AML-193 (cell line): Measurements from ENCODE around the gene CHD1.

Experiments
- DNase-seq, 2 experiments: peaks; one replicate each; lab custom pipeline; 2025; lab: John Stamatoyannopoulos, UW

Gene CHD1

DNA sequence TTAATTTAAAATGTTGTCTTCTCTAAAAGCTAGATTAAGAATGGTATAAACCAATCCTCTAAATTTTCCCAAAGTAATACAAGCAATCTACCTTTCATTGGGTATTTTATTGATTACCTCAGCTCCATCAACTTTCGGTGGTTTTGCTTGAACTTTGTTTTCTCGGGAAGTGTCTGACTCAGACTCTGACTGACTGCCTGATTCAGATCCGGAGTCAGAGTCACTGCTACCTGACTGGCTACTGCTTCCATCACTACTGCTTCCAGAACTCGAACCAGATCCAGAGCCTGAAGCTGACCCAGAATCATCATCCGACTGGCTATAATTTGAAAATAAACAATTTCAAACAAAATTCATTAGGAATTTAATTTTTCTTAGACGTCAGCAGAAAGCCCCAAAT lies 24.0 kb downstream of the CHD1 start:
- DNase-seq = no peak

DNA sequence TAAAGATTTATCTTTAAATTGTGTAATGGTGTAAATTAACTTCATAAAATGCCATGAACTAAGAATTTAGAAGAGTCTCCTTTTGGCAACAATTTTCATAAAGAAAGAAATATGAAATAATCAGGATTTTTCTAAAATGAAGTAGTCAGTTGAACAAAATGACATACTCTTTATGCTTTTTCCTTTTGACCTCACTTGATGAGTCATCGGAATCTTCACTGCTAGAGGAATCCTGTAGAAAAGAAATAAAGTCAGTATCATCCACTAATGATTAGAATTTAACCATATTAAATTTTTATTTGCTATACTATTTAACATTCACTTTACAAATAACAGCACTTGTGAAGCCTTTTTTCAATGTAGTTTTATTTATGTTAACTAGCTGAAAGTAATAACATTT lies 26.1 kb downstream of the CHD1 start:
- DNase-seq = no peak

DNA sequence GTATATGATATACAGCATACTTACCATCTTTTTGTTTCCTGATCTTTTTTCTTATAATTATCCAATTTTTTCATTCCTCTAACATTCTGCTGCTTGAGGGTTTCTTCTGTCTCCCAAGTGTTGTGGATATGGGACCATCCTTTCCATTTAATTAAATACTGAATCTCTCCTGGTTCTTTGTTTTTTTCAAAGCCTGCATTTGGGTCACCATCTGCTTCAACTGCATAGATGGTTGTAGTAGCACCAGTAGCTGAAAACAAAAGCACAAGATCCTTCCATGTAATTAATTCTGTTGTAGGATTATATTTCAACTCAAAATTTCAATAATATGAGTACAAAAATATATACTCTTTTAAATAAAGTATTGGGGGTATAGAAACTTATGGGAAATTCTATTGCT lies 29.4 kb downstream of the CHD1 start:
- DNase-seq = no peak

DNA sequence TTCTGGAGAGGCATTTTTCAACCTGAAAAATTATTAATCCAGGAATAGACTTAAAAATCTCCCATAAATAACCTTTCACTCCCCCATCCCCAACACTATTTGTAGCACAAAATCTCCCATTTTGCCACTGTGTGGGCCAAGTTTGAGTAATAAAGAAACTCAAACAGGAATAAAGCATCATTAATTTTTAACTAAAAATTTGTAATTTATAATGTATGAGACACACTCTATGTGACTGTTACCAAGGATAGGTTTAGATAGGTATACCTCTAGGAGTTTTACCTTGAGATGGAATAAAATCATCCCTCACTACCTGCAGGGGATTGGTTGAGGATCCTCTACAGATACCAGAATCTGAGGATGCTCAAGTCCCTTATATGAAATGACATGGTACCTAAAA lies 30.1 kb downstream of the CHD1 start:
- DNase-seq = no peak

DNA sequence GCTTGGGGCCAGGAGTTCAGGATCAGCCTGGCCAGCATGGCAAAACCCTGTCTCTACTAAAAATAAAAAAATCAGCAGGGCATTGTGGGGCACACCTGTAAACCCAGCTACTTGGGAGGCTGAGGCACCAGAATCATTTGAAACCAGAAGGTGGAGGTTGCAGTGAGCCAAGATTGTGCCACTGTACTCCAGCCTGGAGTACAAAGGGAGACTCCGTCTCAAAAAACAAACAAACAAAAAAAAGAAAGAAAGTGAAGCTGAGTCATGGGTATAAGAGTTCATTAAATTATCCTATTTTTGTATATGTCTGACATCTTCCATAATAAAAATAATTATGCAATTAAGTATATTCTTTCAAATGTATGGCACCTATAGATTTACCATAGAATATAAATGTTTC lies 37.2 kb downstream of the CHD1 start:
- no peak for DNase-seq

DNA sequence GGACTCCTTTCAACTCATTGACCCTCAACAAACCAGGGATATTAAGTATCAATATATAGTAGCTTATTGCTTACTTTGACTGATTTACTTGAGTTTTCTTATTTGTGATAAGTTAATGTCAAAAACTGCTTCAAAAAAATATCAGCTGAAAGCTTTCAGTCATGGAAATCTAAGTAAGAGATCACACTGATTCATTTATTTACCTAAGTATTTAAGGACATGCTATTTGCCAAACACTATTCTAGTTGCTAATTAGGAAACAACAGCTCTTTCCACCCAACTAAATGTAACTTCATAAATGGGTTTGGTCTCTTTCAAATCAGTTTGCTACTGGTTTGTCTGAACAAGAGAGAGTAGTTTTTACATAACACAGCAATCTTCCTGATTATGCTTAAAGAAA lies 48.2 kb downstream of the CHD1 start:
- DNase-seq = no peak

DNA sequence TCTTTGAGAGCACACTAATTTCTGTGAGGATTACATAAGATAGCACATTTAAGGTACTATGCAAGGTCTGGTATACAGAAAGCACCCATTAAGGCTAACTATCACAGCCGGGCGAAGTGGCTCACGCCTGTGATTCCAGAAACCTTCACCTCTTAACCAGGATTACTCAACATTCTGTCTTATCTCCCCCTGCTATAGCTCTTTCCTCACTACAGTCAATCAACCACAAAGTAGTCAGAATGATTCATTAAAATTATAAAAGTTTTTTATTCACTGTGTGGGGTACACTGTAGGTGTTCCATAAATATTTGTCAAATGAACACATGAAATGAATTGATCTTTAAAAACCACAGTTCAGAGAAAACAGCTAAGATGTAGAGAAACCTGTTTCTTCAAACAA lies 48.7 kb downstream of the CHD1 start:
- no peak for DNase-seq

DNA sequence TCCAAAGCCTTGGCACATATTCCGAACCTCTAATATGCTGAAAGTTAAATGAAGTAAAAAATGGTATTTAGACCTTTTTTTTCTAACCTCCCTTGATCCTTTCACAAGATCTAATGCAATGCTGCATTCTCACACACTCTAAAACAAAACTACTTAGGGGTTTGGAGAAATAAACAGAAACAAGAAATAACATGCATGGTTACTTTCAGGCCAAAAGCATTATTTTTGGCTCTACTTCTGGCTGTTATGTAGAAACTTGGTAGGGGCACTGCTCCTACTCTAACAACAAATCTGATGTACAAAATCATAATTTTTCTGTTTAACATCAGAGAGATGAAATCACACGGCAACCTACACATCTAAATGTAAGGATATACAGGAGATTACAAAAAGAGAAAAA lies 51.2 kb downstream of the CHD1 start:
- no peak for DNase-seq

DNA sequence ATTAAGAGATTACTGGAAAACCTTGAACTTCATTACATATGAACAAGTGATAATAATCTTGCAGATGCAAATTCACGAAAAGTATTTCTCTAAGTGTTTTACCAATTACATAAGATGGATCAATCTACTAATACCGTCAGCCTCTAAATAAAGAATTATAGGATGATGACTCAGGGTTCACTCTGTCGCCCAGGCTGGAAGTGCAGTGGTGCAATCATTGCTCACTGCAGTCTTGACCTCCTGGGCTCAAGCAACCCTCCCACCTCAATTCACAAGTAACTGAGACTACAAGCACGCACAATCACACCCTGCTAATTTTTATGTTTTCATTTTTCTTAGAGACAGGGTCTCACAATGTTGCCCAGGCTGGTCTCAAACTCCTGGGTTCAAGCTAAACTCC lies 56.1 kb downstream of the CHD1 start:
- no peak for DNase-seq

DNA sequence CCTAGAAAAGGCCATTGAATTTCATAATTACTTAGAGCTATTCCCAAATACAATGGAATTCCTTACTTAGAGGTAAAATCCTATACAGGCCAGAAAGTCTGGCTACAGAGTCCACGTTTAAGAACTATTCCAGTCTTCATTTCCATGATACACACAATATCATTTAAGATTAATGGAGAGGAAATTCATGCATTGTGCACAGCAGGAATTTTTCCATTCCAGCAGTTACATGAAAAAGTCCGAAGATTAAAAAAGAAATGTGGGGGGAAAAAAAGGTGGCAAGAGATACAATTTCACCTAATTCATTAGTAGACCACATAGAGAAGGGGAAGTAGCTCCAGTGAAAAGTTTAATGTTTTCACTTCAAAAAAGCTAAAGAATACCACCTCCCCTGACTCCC lies 63.1 kb downstream of the CHD1 start:
- DNase-seq = no peak

DNA sequence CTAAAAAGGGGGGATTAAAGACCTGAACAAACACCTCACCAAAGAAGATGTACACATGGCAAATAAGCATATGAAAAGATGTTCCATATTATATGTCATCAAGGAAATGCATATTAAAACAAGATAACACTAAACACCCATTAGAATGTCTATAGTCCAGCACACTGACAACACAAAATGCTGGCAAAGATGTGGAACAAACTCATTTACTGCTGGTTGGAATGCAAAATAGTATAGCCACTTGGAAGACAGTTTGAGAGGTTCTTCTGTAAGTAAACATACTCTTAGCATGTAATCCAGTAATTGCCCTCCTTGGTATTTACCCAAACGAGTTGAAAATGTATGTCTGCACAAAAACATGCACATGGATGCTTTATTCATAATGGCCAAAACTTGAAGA lies 81.8 kb downstream of the CHD1 start:
- DNase-seq = no peak

DNA sequence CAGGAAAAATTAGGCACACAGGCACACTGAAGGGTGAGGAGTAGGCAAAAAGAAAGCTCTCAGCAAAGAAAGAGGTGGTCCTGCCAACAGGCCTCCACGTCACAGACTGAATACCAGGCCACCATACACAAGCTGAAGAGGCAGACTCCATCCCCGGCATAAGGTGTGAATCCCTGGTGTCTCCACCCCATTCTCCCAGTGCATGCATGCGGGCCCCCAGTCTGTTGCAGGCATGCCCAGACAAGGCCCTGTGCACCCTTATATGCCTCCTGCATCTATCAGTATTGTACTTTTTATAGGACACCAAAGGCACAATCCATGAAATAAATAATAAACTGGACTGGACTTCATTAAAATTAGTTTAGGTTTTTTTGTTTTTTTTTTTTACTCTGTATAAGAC lies 82.3 kb downstream of the CHD1 start:
- DNase-seq = no peak

DNA sequence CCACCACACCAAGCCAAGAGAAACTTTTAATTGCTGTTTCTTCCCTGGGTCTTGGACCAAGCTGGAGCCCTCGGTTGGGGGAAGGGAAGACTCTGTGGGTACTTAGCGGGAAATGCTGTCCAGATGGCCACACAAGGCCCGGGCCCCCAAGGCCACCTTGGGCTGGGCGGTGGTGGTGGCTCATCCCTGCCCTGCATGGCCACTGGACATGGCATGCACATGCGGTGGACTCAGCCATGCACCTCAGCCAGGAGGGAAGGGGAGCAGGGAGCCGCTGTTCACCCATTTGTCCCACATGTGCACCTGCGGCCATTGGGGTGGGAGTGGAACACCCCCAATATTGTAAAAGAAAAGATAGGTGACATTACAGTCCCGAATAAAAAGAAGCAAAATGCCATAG lies 82.9 kb downstream of the CHD1 start:
- no peak for DNase-seq

DNA sequence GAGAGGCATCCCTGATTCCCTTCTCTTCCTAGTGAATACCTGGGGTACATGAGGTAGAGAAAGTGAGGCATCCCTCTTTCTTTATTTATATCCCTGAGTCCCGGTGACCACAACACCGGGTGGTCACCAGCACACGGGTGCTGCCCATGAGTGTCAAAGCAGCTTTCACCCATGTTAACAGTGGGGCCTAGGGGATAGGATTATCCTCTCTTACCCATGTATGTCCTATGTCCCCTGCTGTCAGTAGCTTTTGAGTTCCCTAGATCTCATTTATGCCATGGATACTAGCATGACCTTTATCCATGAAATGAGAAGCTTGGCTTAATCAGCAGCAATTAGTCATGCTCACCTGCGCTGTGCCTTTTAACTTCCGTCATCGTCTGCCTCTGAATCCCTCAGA lies 83.9 kb downstream of the CHD1 start:
- DNase-seq = no peak

DNA sequence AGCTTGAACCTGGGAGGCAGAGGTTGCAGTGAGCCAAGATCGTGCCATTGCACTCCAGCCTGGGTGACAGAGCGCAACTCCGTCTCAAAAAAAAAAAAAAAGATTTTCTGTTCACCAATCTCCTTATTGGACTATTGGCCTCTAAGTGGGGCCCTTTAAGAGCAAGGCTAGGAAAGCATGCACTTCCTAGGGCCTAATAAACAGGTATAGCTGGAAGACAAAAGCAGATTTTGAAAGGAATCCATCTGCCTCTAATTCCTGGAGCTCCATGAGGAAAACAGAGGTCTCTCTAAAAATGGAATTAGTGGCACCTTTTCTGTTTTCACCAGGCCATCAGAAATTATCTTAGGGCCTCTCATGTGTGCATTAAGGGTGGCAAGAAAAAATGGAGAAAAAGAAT lies 85.3 kb downstream of the CHD1 start:
- DNase-seq = no peak

DNA sequence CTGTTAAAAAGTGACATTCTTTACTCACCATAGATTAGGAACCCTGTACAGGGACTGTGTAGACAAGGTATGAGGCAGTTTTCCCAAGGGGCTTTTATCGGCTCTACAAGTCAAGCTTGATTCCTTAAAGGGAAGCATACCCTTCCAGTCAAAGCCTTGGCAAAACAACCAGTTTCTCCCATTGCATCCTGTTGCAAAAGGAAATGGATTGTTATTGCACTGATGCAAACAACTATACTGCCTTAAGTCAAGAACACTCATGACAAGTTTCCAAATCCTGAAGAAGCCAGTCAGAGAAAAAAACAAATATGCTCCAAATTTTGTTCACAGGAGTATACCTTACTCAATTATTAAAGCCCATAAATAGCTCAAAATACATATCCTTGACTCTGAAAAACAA lies 87.9 kb downstream of the CHD1 start:
- DNase-seq = no peak

DNA sequence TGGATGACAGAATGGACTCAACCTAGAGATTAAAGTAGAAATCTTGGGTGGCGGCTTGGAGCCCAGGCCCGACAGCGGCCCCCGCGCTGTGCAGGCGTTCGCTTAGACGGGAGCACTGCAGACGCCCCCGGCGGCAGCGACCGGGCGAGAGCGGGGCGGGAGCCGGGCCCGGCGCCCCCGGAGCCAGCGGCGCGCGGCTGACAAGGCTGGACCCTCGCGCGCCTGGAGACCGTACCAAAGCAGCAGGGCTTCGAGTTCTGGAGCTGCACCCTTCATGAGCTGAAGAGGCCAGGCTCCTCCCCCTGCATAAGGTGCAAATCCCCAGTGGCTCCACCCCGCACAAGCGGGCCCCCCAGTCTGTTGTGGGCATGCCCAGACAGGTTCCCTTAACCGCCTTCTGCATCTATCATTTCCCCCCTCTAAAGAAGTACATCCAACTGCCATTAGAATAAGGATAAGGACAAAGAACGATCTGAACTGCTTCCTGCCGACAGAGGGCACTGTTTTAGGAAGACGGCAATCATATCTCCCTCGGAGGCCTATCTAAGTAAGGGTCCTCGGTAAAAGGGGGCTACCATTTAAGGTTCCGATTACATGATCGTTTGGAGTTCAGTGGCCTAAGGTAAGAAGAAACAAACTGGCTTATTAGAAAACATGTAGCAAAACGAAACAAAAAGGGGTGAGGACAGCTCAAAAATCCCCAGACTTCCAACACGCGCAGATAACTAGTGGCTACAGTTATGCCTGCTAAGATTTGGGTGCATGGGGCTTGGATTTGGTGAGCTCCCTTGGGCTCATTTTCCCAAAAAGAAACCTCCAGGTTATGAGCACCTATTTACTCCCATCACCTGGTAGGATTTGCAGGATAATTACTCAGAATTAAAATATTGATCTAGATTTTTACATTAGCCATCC lies 89.1 kb downstream of the CHD1 start:
- no peak for DNase-seq

DNA sequence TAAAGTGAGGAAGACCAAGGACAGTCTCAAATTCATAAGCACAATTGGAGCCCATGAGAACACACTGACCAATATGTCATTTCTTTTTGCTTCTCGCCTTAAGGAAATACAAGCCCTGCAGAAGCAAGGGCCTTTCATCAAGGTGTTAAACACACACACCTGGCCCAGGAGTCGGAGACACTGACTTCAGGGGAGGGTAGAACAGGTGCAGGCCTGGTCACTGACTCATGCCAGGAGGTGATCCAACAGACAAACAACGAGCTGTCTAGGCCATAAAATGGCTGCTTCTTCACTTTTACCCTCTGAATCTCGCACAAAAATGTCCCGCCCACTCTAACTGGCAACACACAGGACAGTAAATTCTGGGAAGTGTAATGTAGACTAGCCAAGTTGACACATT lies 92.6 kb downstream of the CHD1 start:
- no peak for DNase-seq

DNA sequence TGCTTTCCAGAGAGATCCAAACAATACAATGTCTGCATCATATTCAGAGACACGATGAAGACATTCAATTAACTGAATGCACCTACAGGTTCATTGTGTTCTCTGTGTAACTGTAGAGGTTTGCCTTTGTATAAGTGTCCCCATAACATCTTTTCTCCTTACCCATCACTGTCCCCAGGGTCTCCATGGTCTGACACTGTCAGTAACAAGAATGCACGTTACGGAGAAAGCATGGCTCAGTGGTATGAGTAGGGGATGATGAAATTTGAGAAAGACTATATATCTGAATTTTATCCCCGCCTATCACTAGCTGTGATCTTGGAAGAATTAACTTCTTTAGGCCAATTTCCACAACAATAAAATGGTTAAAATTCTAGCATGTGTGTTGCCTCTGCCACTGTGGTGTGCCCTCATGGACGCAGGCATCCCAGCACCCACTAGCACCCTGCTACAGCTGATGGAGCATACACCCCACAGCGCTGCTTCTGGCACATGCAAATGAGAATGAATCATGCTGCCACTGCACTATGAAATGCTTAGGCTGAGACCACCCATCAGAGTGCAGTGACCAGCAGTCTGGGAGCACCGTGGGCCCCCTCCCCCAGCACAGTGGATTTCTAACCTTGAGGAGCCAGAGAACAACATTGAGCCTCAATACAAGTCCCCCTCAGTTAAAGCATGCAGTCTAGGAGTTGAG lies 101.1 kb downstream of the CHD1 start:
- DNase-seq = no peak

DNA sequence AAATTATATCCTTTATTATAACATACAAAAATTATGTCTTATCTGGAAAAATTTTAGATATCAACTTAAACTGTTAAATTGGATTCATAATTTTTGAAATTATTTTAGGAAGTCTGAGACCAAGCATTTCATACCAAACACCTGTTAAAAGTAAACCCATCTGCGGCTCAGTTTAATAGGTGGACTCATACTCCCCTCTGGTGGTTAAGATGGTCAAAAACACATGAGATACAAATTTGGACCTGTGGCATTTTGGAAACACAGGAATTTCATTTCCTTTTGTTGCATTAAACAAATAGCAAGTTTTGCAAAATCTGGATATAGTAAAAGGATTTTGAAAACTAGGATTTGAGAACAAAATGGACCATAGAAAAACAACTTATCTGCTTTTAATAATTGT lies 101.6 kb downstream of the CHD1 start:
- no peak for DNase-seq

DNA sequence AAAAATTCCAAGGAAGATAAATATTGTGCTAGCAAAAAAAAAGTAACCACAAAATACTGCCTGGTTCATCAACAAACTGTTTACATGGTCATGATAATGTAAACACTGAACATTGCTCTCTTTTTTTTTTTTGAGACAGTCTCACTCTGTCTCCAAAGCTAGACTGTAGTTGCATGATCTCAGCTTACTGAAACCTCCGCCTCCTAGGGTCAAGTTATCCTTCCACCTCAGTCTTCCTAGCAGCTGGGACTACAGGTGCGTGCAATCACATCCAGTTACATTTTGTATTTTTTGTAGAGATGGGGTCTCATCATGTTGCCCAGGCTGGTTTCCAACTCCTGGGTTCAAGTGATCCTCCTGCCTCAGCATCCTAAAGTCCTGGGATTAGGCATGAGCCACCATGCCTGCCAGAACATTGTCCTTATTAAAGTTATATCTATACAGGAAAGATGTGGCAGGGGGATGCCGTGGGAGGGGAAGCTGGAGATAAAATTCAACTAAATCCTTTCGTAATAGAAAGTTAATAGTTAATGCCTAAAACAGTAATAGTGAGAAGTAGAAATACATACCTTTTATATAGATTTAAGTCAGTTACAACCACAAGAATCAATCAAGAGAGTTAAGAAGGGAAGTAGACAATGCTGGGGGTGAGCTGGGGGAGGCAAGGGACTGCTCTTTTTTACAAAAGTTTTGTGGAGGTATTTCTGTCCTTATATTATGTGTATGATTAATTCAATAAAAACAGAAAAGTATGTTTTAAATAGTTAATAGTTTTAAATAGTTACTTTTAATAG lies 103.0 kb downstream of the CHD1 start:
- no peak for DNase-seq

DNA sequence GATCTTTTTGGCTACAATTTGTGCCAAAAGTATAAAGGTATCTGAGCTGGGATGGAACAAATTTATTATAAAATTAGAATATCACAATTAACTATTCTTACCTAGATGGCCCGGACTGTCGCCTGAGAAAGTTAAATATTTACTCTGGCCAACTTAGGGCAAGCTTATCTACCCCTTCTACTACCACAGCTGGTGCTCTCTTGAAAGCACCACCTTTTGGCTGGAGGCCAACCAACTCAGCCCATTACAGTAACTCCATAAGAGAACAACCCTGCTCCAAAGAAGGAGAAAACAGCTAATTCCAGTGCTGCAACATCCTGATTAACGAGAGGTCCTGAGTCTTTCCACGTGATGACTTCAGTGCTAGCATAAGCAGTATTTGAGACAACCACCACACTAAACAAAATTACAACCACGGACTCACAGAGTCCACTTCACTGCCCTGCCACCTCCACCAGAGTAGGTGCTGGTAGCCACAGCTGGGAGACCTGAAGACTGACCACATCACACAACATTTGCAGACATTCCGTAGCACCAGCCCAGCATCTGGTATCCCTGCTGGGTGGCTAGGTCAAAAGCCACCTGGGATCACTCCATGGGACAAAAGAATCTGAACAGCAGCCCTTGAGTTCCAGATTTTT lies 112.1 kb downstream of the CHD1 start:
- DNase-seq = no peak
